SK-N-SH treated with all-trans-retinoic acid at 6 μM for 48 hours (cell line): ENCODE data around the gene FN1.
A peak's percentile ranks its signal among the peaks of the same experiment; 100 is the strongest.

Experiments
- ATAC-seq: fragments of 200-7000 bp; cut with Tn5 transposase; 3 replicates; pipeline ENCODE4 v1.9.1; 2020; ENCODE audit warnings: mild to moderate bottlenecking, moderate library complexity
- ARNTL ChIP-seq: fragments of 450-650 bp; formaldehyde crosslinking; IDR thresholded peaks from 2 replicates; pipeline ENCODE4 v1.5.0; 2020; ENCODE audit warnings: low read depth, mild to moderate bottlenecking, moderate library complexity, borderline replicate concordance
- BACH2 ChIP-seq: fragments of 250-450 bp; sonication (Bioruptor Pico); IDR thresholded peaks from 2 replicates; pipeline ENCODE4 v1.9.0; 2021; ENCODE audit warnings: mild to moderate bottlenecking, borderline replicate concordance
- CREB5 ChIP-seq: fragments of 250-450 bp; sonication (Bioruptor Pico); IDR thresholded peaks from 2 replicates; pipeline ENCODE4 v1.5.1; 2020; ENCODE audit warnings: low read depth, mild to moderate bottlenecking, moderate library complexity
- CSDC2 ChIP-seq: fragments of 250-450 bp; sonication (Bioruptor Pico); IDR thresholded peaks from 2 replicates; pipeline ENCODE4 v1.5.0; 2020; ENCODE audit warnings: mild to moderate bottlenecking, moderate library complexity
- CSRNP3 ChIP-seq: fragments of 250-450 bp; sonication (Bioruptor Pico); IDR thresholded peaks from 2 replicates; pipeline ENCODE4 v1.5.1; 2021; ENCODE audit warnings: mild to moderate bottlenecking, moderate library complexity
- ESRRG ChIP-seq: fragments of 250-450 bp; sonication (Bioruptor Pico); IDR thresholded peaks from 2 replicates; pipeline ENCODE4 v1.6.1; 2021; ENCODE audit warnings: mild to moderate bottlenecking
- GLIS3 ChIP-seq: fragments of 250-450 bp; sonication (Bioruptor Pico); IDR thresholded peaks from 2 replicates; pipeline ENCODE4 v1.5.0; 2020; ENCODE audit warnings: mild to moderate bottlenecking, moderate library complexity
- ISL1 ChIP-seq: fragments of 250-450 bp; sonication (Bioruptor Pico); IDR thresholded peaks from 2 replicates; pipeline ENCODE4 v2.1.2; 2022; ENCODE audit warnings: mild to moderate bottlenecking, moderate library complexity
- OSR1 ChIP-seq: fragments of 250-450 bp; sonication (Bioruptor Pico); IDR thresholded peaks from 2 replicates; pipeline ENCODE4 v1.8.0; 2022; ENCODE audit warnings: moderate library complexity, mild to moderate bottlenecking, inconsistent platforms
- POU6F1 ChIP-seq: fragments of 250-450 bp; sonication (Bioruptor Pico); IDR thresholded peaks from 2 replicates; pipeline ENCODE4 v1.8.0; 2021; ENCODE audit warnings: low read depth, mild to moderate bottlenecking, moderate library complexity, borderline replicate concordance
- PPARA ChIP-seq: fragments of 250-450 bp; sonication (Bioruptor Pico); IDR thresholded peaks from 2 replicates; pipeline ENCODE4 v1.5.0; 2020; ENCODE audit warnings: mild to moderate bottlenecking, borderline replicate concordance
- RARB ChIP-seq: fragments of 250-450 bp; sonication (Bioruptor Pico); IDR thresholded peaks from 2 replicates; pipeline ENCODE4 v1.8.0; 2021; ENCODE audit warnings: mild to moderate bottlenecking, moderate library complexity
- SNAI2 ChIP-seq: fragments of 250-450 bp; sonication (Bioruptor Pico); IDR thresholded peaks from 2 replicates; pipeline ENCODE4 v1.5.0; 2020; ENCODE audit warnings: mild to moderate bottlenecking, moderate library complexity
- TCF4 ChIP-seq: fragments of 250-450 bp; sonication (Bioruptor Pico); IDR thresholded peaks from 2 replicates; pipeline ENCODE4 v1.8.0; 2021; ENCODE audit warnings: mild to moderate bottlenecking, moderate library complexity, borderline replicate concordance
- TOX ChIP-seq: fragments of 250-450 bp; sonication (Bioruptor Pico); IDR thresholded peaks from 2 replicates; pipeline ENCODE4 v1.8.0; 2021; ENCODE audit warnings: mild to moderate bottlenecking, moderate library complexity, borderline replicate concordance
- TSHZ2 ChIP-seq: fragments of 250-450 bp; sonication (Bioruptor Pico); IDR thresholded peaks from 2 replicates; pipeline ENCODE4 v1.5.0; 2020; ENCODE audit warnings: mild to moderate bottlenecking, moderate library complexity
- ZC3H10 ChIP-seq: fragments of 250-450 bp; sonication (Bioruptor Pico); IDR thresholded peaks from 2 replicates; pipeline ENCODE4 v1.5.1; 2021; ENCODE audit warnings: mild to moderate bottlenecking, moderate library complexity
- ZFP3 ChIP-seq: fragments of 250-450 bp; sonication (Bioruptor Pico); IDR thresholded peaks from 2 replicates; pipeline ENCODE4 v1.5.0; 2020; ENCODE audit warnings: mild to moderate bottlenecking, moderate library complexity
- ZFP30 ChIP-seq: fragments of 450-650 bp; formaldehyde crosslinking; IDR thresholded peaks from 2 replicates; pipeline ENCODE4 v1.5.0; 2022; ENCODE audit warnings: mild to moderate bottlenecking, moderate library complexity
- ZNF565 ChIP-seq: fragments of 450-650 bp; formaldehyde crosslinking; conservative IDR thresholded peaks from 2 replicates; pipeline ENCODE4 v1.5.0; 2020; ENCODE audit warnings: low read depth, mild to moderate bottlenecking, moderate library complexity
- ZNF70 ChIP-seq: fragments of 450-650 bp; formaldehyde crosslinking; IDR thresholded peaks from 2 replicates; pipeline ENCODE4 v1.5.0; 2020; ENCODE audit warnings: mild to moderate bottlenecking, moderate library complexity
- ZNF8 ChIP-seq: fragments of 450-650 bp; formaldehyde crosslinking; IDR thresholded peaks from 2 replicates; pipeline ENCODE4 v1.5.0; 2020; ENCODE audit warnings: mild to moderate bottlenecking, moderate library complexity

FN1 gene

GRCh38 chr2:215483431-215483830 lies 47.6 kb upstream of the FN1 start:
- ATAC-seq = no peak
- TF ChIP-seq ZC3H10 (CRISPR knock-in tag) = no peak
- TF ChIP-seq, all 23 proteins: peak for 0

GRCh38 chr2:215479536-215480240 lies 43.8 kb upstream of the FN1 start:
- ATAC-seq = no peak
- TF ChIP-seq POU6F1 (CRISPR knock-in tag) (no peak), TCF4 (CRISPR knock-in tag) (no peak)

- ATAC-seq = no peak
- TF ChIP-seq CSRNP3 (CRISPR knock-in tag) = no peak
- no peak for TF ChIP-seq TSHZ2 (CRISPR knock-in tag)
- TF ChIP-seq ZFP30 (CRISPR knock-in tag) = no peak
- no peak for TF ChIP-seq ZNF565 (CRISPR knock-in tag)
- no peak for TF ChIP-seq CSDC2
- no peak for TF ChIP-seq ZNF70 (CRISPR knock-in tag)
- TF ChIP-seq SNAI2 (CRISPR knock-in tag) = no peak
- TF ChIP-seq ARNTL (CRISPR knock-in tag) = no peak
- TF ChIP-seq TOX (CRISPR knock-in tag) = no peak
- no peak for TF ChIP-seq TCF4 (CRISPR knock-in tag)
- TF ChIP-seq GLIS3 (CRISPR knock-in tag) = no peak
- no peak for TF ChIP-seq ZFP3 (CRISPR knock-in tag)
- no peak for TF ChIP-seq BACH2
- TF ChIP-seq PPARA = no peak
- no peak for TF ChIP-seq RARB (CRISPR knock-in tag)
- TF ChIP-seq ZNF8 (CRISPR knock-in tag) = no peak
- TF ChIP-seq ISL1 (CRISPR knock-in tag) = no peak
- TF ChIP-seq OSR1 (CRISPR knock-in tag) = no peak
- TF ChIP-seq ESRRG (CRISPR knock-in tag) = no peak
Observed at GRCh38 chr2:215479121-215479520, 43.3 kb upstream of the FN1 start.

- TF ChIP-seq RARB (CRISPR knock-in tag) = no peak
- TF ChIP-seq ARNTL (CRISPR knock-in tag) = no peak
- no peak for TF ChIP-seq PPARA
- no peak for TF ChIP-seq CSRNP3 (CRISPR knock-in tag)
- TF ChIP-seq ISL1 (CRISPR knock-in tag) = peak; percentile 33; the same call in 1 of the 2 replicates
- TF ChIP-seq ZNF565 (CRISPR knock-in tag) = no peak
- no peak for TF ChIP-seq TSHZ2 (CRISPR knock-in tag)
- TF ChIP-seq CREB5 (CRISPR knock-in tag) = no peak
- TF ChIP-seq, all 23 proteins: peak for 1
- ATAC-seq = peak; percentile 65
Observed at GRCh38 chr2:215476424-215476823, 40.6 kb upstream of the FN1 start.
